Measurements from ENCODE around the gene CSPG4. TPM values are rescaled to one million over a fixed set of nuclear protein-coding genes. Genes with fewer than 3 reads are reported as not detected.

CSPG4 gene
- total RNA-seq, 1 experiment from 2014 or later: 2.0 TPM

- Histone ChIP-seq H2BK15ac (ENCODE audit: low read depth, low read length) (no peak overlapping the region), H2BK120ac (ENCODE audit: low read depth, low read length, poor library complexity, severe bottlenecking) (no peak overlapping the region), H3K14ac (ENCODE audit: insufficient read depth, low read length) (no peak overlapping the region), H2BK12ac (ENCODE audit: insufficient read length, low read depth, low read length) (no peak overlapping the region), H3K23ac (ENCODE audit: insufficient read length, low read depth, low read length) (no peak overlapping the region), H2BK20ac (ENCODE audit: low read depth, low read length, poor library complexity, severe bottlenecking) (no peak overlapping the region), H3K4me1 (ENCODE audit: insufficient read depth, low read length) (no peaks in the 10 kb centered on the region), H3K18ac (ENCODE audit: insufficient read length, low read depth, low read length) (no peak overlapping the region), H3K9ac (ENCODE audit: extremely low read depth, insufficient read length, low read length) (no peak overlapping the region), H3K27ac (ENCODE audit: insufficient read length, low read depth, low read length) (no peak overlapping the region), H3K4me2 (ENCODE audit: insufficient read depth, insufficient read length, low read length) (no peak overlapping the region), H4K91ac (ENCODE audit: insufficient read length, low read depth, low read length) (no peak overlapping the region), H4K8ac (replicated peaks; ENCODE audit: insufficient read length, low read depth, low read length) (no peak overlapping the region), H4K20me1 (ENCODE audit: control insufficient read depth, insufficient read depth, insufficient read length) (no peaks in the 10 kb centered on the region), H3K79me1 (ENCODE audit: insufficient read depth, low read depth, low read length, poor library complexity, severe bottlenecking) (no peaks in the 10 kb centered on the region), H2AFZ (ENCODE audit: low read length) (no peak overlapping the region), H3K9me3 (ENCODE audit: control insufficient read depth, low read depth, low read length) (no peaks in the 10 kb centered on the region), H3K4ac (ENCODE audit: low read depth, low read length) (no peak overlapping the region), H3K56ac (ENCODE audit: insufficient read length, low read depth, low read length) (no peak overlapping the region), H3T11ph (ENCODE audit: low read length) (no peak overlapping the region), H3K23me2 (ENCODE audit: insufficient read length, low read depth, low read length, poor library complexity, severe bottlenecking) (no peaks in the 10 kb centered on the region), H2BK5ac (ENCODE audit: insufficient read length, low read length) (no peak overlapping the region), H2AK5ac (ENCODE audit: insufficient read length, low read length) (no peak overlapping the region), H4K5ac (ENCODE audit: insufficient read length, low read depth, low read length) (no peak overlapping the region), H3K27me3 (ENCODE audit: insufficient read depth, low read length) (no peaks in the 10 kb centered on the region), H3K79me2 (ENCODE audit: insufficient read depth, low read length) (no peaks in the 10 kb centered on the region)
- Mint-ChIP-seq H3K4me1 (peaks cover 0 to 2% of the 10 kb centered on the region in 2 experiments; a peak in 1 of 4 replicates), H3K27ac (no peak overlapping the region), H3K36me3 (ENCODE audit: insufficient read depth in 1 of 3, low read depth in 3 of 3) (no peaks in the 10 kb centered on the region), H3K4me3 (no peak overlapping the region), H3K27me3 (ENCODE audit: low read depth) (peaks cover 5% of the 10 kb centered on the region; the same call in 1 of the 2 replicates), H3K9me3 (no peaks in the 10 kb centered on the region)
- no CpG with 5 or more reads among the region's 2 CpGs for WGBS (ENCODE audit: extremely low coverage, insufficient read length, low lambda C conversion rate)
- no peak for DNase-seq
- no peak for TF ChIP-seq CTCF (conservative IDR thresholded peaks at IDR 0.05)
These were observed 38.6 kb upstream of the CSPG4 start for GRCh38 chr15:75751116-75751875.

Measured in H9 (cell line).